Lower leg skin (tissue), 3 donors: ENCODE results near the gene GRN.

Experiments used
- CTCF ChIP-seq, 3 donors: fragments of 450-650 bp; IDR thresholded peaks; one replicate each; pipeline ENCODE4 v1.5.1; 2016; ENCODE audit warnings: antibody characterized with exemption in 3 of 3, mild to moderate bottlenecking in 3 of 3, moderate library complexity in 2 of 3
- POLR2A ChIP-seq, 2 donors: fragments of 450-650 bp; IDR thresholded peaks; one replicate each; pipeline ENCODE4 v1.6.1; 2016 to 2017; ENCODE audit warnings: antibody characterized with exemption in 2 of 2, mild to moderate bottlenecking in 1 of 2, moderate library complexity in 1 of 2

GRCh38 chr17:44335968-44336367 is 9.1 kb upstream of the GRN start:
- TF ChIP-seq POLR2A (IDR thresholded peaks at IDR 0.05) (no peak), CTCF (IDR thresholded peaks at IDR 0.05) (no peak)
